GM23338 (cell line): ENCODE data around the gene NADK. TPM values are rescaled to one million over a fixed set of nuclear protein-coding genes. Genes with fewer than 3 reads are reported as not detected.

Source experiments
- JUNB ChIP-seq: IDR thresholded peaks from one replicate; pipeline ENCODE4 v1.6.1; 2016; ENCODE audit warnings: antibody characterized with exemption; ENCODE audit not compliant: unreplicated experiment
- NANOG ChIP-seq: IDR thresholded peaks from 2 replicates; pipeline ENCODE4 v1.6.1; 2016; ENCODE audit warnings: antibody characterized with exemption, borderline replicate concordance
- POLR2AphosphoS5 ChIP-seq: IDR thresholded peaks from 2 replicates; pipeline ENCODE4 v1.6.1; 2016; ENCODE audit warnings: antibody characterized with exemption, low read depth
- REST ChIP-seq: IDR thresholded peaks from one replicate; pipeline ENCODE4 v1.6.1; 2018; ENCODE audit warnings: antibody characterized with exemption; ENCODE audit not compliant: unreplicated experiment
- ZNF462 ChIP-seq: fragments of 250-450 bp; sonication (Bioruptor Pico); IDR thresholded peaks from 2 replicates; pipeline ENCODE4 v1.5.0; 2020; ENCODE audit warnings: mild to moderate bottlenecking, moderate library complexity
- polyA plus RNA-seq: library from polyadenylated mRNA; unstranded; fragments of >200 nt; fragmentation: Nextera tagmentation; extraction: Ambion mirVana; gene quantifications from 2 replicates; pipeline ENCODE4 v1.2.1, GENCODE V29; 2016
- total RNA-seq: library from RNA; depleted of rRNA; stranded (reverse); fragments of >200 nt; shearing (Covaris generic); gene quantifications from 2 replicates; pipeline ENCODE4 v1.2.3, GENCODE V29; 2014

NADK gene
- total and polyA plus RNA-seq, 2 experiments from 2014 or later, result 45.3 to 73.2 TPM

- TF ChIP-seq ZNF462 (CRISPR knock-in tag), result no peak
- TF ChIP-seq JUNB, result no peak
- TF ChIP-seq POLR2AphosphoS5, result no peak
- TF ChIP-seq REST, result no peak
- no peak for TF ChIP-seq NANOG
These were observed 13.3 kb downstream of the NADK start (continued) for GRCh38 chr1:1764876-1765470.
